ENCODE results near the gene ARHGEF12.
"Not testable (repeated sequence)": the region's sequence is repeated elsewhere in the genome, so short reads cannot be mapped to it uniquely, and the experiment has no call there.

ARHGEF12 gene

DNA sequence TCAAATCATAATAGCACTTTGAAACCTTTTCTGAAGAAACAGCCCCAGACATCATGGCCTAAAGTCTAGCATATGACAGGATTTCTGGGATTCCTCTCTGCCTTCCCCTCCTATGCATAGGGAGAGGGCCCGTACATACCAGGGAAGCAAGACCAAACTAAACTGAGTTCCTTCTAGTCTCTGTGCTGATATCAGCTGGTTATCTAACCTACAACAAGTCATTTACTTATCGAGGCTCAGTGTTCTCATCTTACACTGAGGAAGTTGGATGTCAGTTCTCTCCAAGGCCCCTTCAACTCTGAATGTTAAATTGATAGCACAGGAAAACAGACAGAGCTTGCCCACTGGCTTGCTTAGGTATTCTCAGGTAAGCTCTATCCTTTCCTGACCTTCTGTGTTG is 158.4 kb downstream of the ARHGEF12 start:
- TF ChIP-seq, protein P1, sequence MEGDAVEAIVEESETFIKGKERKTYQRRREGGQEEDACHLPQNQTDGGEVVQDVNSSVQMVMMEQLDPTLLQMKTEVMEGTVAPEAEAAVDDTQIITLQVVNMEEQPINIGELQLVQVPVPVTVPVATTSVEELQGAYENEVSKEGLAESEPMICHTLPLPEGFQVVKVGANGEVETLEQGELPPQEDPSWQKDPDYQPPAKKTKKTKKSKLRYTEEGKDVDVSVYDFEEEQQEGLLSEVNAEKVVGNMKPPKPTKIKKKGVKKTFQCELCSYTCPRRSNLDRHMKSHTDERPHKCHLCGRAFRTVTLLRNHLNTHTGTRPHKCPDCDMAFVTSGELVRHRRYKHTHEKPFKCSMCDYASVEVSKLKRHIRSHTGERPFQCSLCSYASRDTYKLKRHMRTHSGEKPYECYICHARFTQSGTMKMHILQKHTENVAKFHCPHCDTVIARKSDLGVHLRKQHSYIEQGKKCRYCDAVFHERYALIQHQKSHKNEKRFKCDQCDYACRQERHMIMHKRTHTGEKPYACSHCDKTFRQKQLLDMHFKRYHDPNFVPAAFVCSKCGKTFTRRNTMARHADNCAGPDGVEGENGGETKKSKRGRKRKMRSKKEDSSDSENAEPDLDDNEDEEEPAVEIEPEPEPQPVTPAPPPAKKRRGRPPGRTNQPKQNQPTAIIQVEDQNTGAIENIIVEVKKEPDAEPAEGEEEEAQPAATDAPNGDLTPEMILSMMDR (IDR thresholded peaks at IDR 0.05; ENCODE audit: extremely low read depth, insufficient read depth, missing control alignments), result no peak
- no peak for DNase-seq (ENCODE audit: low spot score)
- in situ Hi-C loops (cut with MboI; ENCODE audit: low pct_unique_long_range_greater_than_20kb, low sequenced_read_pairs, unreplicated experiment), result no loop called here

DNA sequence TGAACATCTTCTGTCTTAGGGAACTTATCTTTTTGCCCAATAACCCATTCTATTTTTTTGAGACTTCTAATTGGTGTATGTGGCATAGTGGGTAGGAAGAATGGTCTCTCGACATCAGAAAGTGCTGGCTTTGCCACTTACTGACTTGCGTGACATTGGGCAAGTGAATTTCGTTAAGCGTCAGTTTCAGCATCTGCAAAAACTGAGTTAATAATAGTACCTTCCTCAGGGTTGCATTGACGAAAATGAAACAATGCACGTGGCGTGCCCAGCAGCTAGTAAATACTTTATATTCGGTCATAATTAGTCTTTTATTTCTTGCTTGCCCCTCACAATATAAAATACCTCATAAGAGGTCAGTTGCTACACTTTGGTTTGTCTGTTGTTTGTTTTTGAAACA is 162.9 kb downstream of the ARHGEF12 start:
- TF ChIP-seq, protein P1 (IDR thresholded peaks at IDR 0.05; ENCODE audit: extremely low read depth, insufficient read depth, missing control alignments), result no peak
- in situ Hi-C loops (cut with MboI; ENCODE audit: low pct_unique_long_range_greater_than_20kb, low sequenced_read_pairs, unreplicated experiment), result no loop called here
- no peak for DNase-seq (ENCODE audit: low spot score)

DNA sequence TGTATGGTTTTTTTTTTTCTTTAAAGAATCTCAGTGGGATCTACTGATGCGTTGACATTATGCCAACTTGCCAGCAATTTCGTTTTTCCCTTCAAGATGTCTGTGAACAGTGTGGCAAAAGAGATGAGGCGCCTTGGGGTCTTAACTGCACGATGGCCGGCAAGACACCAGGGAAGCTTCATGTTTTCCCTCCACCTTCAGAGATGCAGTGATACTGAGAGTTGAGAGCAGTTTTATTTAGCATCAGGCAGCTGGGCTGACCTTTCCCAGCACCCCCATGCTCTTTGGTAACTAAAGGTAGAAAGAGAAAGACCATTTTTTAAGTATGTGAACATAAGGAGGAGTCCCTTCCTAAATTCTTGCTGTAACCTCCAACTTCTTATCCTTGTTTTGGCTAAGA is 163.6 kb downstream of the ARHGEF12 start:
- in situ Hi-C loops (cut with MboI; ENCODE audit: low pct_unique_long_range_greater_than_20kb, low sequenced_read_pairs, unreplicated experiment), result loop anchor here (25.0 kb wide), 4 partner anchors 187 to 687 kb away; no protein-coding TSS in a partner anchor
- no peak for DNase-seq (ENCODE audit: low spot score)
- TF ChIP-seq, protein P1 (IDR thresholded peaks at IDR 0.05; ENCODE audit: extremely low read depth, insufficient read depth, missing control alignments), result no peak

DNA sequence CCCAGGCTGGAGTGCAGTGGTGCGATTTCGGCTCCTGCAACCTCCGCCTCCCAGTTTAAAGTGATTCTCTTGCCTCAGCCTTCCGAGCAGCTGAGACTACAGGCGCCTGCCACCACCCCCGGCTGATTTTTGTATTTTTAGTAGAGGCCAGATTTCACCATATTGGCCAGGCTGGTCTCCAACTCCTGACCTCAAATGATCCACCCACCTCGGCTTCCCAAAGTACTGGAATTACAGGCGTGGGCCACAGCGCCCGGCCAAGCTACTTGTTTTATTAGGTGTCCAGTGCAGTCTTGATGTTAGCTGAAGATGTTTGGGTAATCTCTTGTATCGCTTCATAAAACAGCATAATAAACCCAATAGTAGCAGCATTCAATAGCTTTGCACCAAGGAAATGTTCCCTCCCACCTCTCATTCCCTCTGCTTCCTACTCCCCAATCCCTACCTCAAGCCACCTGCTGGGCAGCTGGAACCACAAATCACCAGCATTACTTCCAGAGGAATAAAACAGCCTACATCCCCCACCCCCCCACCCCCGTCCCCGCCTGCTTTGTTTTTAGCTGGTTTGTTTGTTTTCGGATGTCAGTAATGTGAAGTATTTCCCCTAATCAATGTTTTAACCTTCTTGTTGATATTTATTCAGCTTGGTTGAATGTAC is 164.3 kb downstream of the ARHGEF12 start:
- in situ Hi-C loops (cut with MboI; ENCODE audit: low pct_unique_long_range_greater_than_20kb, low sequenced_read_pairs, unreplicated experiment), result loop anchor here (25.0 kb wide), 4 partner anchors 187 to 687 kb away; no protein-coding TSS in a partner anchor
- TF ChIP-seq, protein P1 (IDR thresholded peaks at IDR 0.05; ENCODE audit: extremely low read depth, insufficient read depth, missing control alignments), result no peak
- DNase-seq (ENCODE audit: low spot score), result no peak

DNA sequence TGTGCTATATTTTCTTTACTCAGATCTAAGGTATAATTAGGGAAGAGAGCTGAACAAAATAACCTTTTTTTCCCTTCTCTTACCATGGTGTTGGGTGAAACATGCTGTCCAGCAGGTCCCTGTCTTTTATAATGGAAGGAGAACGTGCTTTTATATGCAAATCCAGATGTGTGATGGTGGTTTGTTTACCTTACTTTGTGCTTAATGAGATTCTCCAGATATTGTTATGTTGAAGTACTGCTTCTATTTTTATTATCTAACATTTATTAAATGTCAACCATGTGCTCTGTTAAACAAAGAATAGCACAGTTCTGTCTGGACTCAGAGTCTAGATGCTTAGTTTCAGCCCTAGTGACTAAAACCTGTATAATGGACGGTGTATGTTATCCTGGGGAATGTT is 165.2 kb downstream of the ARHGEF12 start:
- DNase-seq (ENCODE audit: low spot score), result no peak
- in situ Hi-C loops (cut with MboI; ENCODE audit: low pct_unique_long_range_greater_than_20kb, low sequenced_read_pairs, unreplicated experiment), result loop anchor here (25.0 kb wide), 4 partner anchors 186 to 686 kb away; no protein-coding TSS in a partner anchor
- TF ChIP-seq, protein P1 (IDR thresholded peaks at IDR 0.05; ENCODE audit: extremely low read depth, insufficient read depth, missing control alignments), result no peak

DNA sequence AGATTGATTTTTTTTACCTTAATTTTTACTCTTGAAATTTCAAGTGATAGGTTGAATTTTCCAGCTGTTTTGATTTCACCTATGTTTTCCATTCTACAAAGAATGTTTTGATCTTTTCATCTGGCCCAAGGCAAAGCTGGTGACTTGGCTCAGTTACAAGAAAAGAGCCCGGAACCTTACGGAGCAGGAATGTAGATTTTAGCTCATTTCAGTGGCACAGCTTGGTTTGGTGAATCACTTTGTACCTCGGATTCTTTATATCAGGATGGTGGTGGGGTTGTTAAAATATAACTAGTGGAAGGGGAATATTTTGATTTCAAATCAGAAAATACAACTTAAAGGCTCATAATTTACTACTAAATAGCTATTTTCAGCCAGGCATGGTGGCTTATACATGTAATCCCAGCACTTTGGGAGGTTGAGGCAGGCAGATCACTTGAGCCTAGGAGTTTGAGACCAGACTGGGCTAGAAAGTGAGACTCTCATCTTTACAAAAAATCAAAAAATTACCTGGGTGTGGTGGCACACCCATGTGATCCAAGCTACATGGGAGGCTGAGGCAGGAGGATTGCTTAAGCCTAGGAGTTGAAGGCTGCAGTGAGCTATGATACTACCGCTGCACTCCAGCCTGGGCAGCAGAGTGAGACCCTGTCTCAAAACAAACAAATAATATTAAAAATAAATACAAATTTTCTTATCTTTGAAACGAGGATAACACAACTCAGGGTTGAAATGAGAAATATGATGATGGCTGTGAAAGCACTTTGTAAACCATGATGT is 166.0 kb downstream of the ARHGEF12 start:
- DNase-seq (ENCODE audit: low spot score), result no peak
- TF ChIP-seq, protein P1 (IDR thresholded peaks at IDR 0.05; ENCODE audit: extremely low read depth, insufficient read depth, missing control alignments), result no peak
- in situ Hi-C loops (cut with MboI; ENCODE audit: low pct_unique_long_range_greater_than_20kb, low sequenced_read_pairs, unreplicated experiment), result loop anchor here (25.0 kb wide), 4 partner anchors 185 to 685 kb away; no protein-coding TSS in a partner anchor

DNA sequence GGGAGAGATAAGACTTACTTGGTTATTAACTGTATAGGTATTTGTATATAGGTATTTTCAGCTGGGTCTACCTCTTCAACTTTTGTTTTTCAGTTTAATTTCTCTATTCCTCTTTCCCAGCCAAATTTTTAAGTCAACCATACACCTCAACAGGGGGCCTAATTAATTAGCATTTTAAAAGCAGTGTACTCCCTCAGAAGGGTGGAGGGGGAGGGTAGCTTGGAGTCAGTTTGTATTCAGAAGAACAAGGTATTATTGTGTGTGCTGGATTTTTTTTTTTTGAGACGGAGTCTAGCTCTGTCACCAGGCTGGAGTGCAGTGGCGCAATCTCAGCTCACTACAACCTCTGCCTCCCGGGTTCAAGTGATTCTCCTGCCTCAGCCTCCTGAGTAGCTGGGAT is 167.3 kb downstream of the ARHGEF12 start:
- in situ Hi-C loops (cut with MboI; ENCODE audit: low pct_unique_long_range_greater_than_20kb, low sequenced_read_pairs, unreplicated experiment), result loop anchor here (25.0 kb wide), 4 partner anchors 184 to 684 kb away; no protein-coding TSS in a partner anchor
- not testable (repeated sequence) for DNase-seq (ENCODE audit: low spot score)
